Stimulated activated CD8-positive, alpha-beta memory T cell treated with anti-CD3 and anti-CD28 coated beads, Interleukin-15, amount 100 ng/mL, for 4 hours (primary cell): ENCODE data around the gene LONP1.
"Not testable (repeated sequence)": the region's sequence is repeated elsewhere in the genome, so short reads cannot be mapped to it uniquely, and the experiment has no call there.

Experiments used
- DNase-seq, 2 donors: peaks; one replicate each; pipeline ENCODE4 v3.0.0-alpha.2; 2020; ENCODE audit warnings: low read depth in 2 of 2

LONP1 gene

GRCh38 chr19:5693195-5694166 is 26.5 kb downstream of the LONP1 start:
- no peak for DNase-seq

GRCh38 chr19:5692723-5693194 is 27.2 kb downstream of the LONP1 start:
- DNase-seq = no peak

- DNase-seq = no peak
These were observed 27.9 kb downstream of the LONP1 start for GRCh38 chr19:5691822-5692722.

GRCh38 chr19:5690955-5691821 is 28.8 kb downstream of the LONP1 start:
- DNase-seq = peak; percentile 52 to 67

GRCh38 chr19:5690125-5690954 is 29.6 kb downstream of the LONP1 start, which contains the start of gene RPL36:
Gene RPL36, plus strand, starts transcription at chr19:5690295. Its CDS starts 213 bp downstream, at chr19:5690508.
- peak; percentile 96 to 97 for DNase-seq

GRCh38 chr19:5688262-5688881 is 31.6 kb downstream of the LONP1 start:
- DNase-seq = not testable (repeated sequence)

- no peak for DNase-seq
These were observed 32.4 kb downstream of the LONP1 start for GRCh38 chr19:5687360-5688198.

GRCh38 chr19:5686647-5687359 is 33.1 kb downstream of the LONP1 start:
- peak; percentile 90 to 91 for DNase-seq

GRCh38 chr19:5686326-5686646 is 33.7 kb downstream of the LONP1 start:
- DNase-seq = no peak

GRCh38 chr19:5684694-5685430 is 35.1 kb downstream of the LONP1 start:
- DNase-seq = no peak

GRCh38 chr19:5683177-5683886 is 36.6 kb downstream of the LONP1 start:
- DNase-seq = no peak

- no peak for DNase-seq
These were observed 37.9 kb downstream of the LONP1 start for GRCh38 chr19:5682107-5682482.

- no peak for DNase-seq
These were observed 38.4 kb downstream of the LONP1 start for GRCh38 chr19:5681391-5682106.

- DNase-seq = peak; percentile 97 to 98
These were observed 39.2 kb downstream of the LONP1 start, which contains the start of the genes HSD11B1L and MICOS13 for GRCh38 chr19:5680437-5681368. Gene HSD11B1L, plus strand, starts transcription at chr19:5681027. Its CDS starts 3,806 bp downstream, at chr19:5684833. Gene MICOS13, minus strand, starts transcription at chr19:5680516. Its CDS starts 30 bp downstream, at chr19:5680486.

- DNase-seq = no peak
These were observed 39.9 kb downstream of the LONP1 start for GRCh38 chr19:5680084-5680436.
